ENCODE measurements around the gene ACACB.
A peak's percentile ranks its signal among the peaks of the same experiment; 100 is the strongest.

The ACACB gene

GRCh38 chr12:109178532-109178931, 62.1 kb downstream of the ACACB start:
- DNase-seq = peak; percentile 16 to 35

GRCh38 chr12:109179927-109180326, 63.5 kb downstream of the ACACB start:
- no peak for DNase-seq

GRCh38 chr12:109182041-109182839, 65.9 kb downstream of the ACACB start:
- no peak for DNase-seq

GRCh38 chr12:109185441-109185840, 69.1 kb downstream of the ACACB start:
- no peak for DNase-seq

GRCh38 chr12:109186993-109187653, 70.7 kb downstream of the ACACB start:
- no peak for DNase-seq

- DNase-seq = no peak
Observed at GRCh38 chr12:109188108-109188712, 71.8 kb downstream of the ACACB start.

- DNase-seq = no peak
Observed at GRCh38 chr12:109189291-109189690, 72.9 kb downstream of the ACACB start.

GRCh38 chr12:109191621-109192250, 75.3 kb downstream of the ACACB start:
- no peak for DNase-seq

DNA sequence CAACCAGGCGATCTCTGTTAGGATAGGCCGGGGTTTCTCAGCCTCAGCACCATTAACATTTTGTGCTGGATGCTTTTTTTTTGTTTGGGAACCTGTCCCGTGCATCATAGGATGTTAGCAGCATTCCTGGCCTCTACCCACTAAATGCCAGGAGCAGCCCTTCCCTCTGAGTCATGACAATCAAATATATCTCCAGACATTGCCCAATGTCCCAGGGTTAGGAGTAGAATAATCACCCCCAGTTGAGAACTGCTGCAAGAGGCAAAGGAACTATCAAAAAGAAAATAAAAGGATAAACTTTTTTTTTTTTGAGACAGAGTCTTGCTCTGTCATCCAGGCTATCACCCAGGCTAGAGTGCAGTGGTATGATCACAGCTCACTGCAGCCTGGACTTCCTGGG, 76.0 kb downstream of the ACACB start:
- DNase-seq = no peak

DNA sequence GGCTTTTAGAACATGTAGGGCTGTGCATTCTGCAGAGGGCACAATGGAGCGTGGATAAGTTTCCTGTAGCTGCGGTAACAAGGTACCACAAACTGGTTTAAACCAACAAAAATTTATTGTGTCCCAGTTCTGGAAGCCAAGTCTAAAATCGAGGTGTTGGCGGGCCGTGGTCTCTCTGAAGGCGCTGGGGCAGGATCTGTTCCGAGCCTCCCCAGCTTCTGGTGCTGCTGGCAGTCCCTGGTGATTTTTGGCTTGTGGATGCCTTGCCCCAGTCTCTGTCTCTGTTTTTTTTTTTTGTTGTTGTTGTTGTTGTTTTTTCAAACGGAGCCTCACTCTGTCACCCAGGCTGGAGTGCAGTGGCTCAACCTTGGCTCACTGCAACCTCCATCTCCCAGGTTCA, 77.5 kb downstream of the ACACB start:
- no peak for DNase-seq

GRCh38 chr12:109196332-109196731, 79.9 kb downstream of the ACACB start:
- DNase-seq = no peak

DNA sequence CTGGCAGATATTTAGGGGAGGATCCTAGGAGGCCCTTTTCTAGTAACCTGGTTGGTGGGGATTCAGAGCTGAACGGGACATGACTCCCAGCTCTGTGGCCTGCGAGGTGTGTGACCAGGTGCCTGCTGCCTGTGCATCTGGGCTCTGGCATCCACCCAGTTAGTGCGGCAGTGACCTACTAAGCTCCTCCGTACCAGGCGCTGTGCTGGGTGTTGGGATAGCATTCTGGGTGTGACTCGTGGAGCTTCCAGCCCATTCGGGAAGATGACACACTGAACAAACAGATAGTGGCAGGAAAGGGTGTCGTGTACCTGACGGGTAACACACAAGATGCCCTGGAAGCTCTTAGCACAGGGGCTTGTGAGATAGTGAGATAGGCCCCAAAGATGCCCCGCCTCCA, 80.9 kb downstream of the ACACB start:
- no peak for DNase-seq

- no peak for DNase-seq
Observed at GRCh38 chr12:109199324-109199723, 82.9 kb downstream of the ACACB start.

- DNase-seq = no peak
Observed at GRCh38 chr12:109200825-109201495, 84.6 kb downstream of the ACACB start.

- no peak for DNase-seq
Observed at GRCh38 chr12:109201496-109201885, 85.1 kb downstream of the ACACB start.

DNA sequence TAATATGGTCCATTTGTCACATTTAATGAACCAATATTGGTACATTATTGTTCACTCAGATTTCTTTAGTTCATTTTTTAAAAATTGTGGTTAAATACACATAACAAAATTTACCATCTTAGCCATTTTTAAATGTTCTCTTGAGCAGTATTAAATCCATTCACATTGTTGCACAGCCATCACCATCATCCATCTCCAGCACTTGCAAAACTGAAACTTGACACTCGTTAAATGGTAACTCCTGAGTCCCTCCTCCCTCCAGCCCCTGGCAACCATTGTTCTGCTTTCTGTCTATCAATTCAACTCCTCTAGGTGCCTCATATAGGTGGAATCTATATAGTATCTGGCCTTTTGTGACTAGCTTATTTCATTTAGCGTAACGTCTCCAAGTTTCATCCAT, 86.4 kb downstream of the ACACB start:
- DNase-seq = no peak

DNA sequence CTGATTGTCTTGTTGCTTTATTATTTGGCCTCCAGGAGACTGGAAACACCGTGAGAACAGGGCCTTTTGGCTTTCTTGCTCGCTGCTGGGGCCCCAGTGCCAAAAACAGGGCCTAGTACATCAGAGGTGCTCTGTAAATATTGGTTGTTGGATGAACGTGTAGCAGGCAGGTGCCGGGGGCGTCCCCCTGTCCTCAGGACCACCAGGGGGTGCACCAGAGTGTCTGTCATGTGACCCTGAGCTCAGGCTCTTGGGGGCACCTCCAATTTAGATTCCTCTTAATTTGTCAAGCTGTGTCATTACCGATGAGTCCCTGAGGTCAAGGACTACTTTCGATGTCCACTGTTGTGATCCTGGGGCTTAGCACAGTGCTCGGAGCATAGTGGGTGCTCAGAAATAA, 87.1 kb downstream of the ACACB start:
- no peak for DNase-seq

DNA sequence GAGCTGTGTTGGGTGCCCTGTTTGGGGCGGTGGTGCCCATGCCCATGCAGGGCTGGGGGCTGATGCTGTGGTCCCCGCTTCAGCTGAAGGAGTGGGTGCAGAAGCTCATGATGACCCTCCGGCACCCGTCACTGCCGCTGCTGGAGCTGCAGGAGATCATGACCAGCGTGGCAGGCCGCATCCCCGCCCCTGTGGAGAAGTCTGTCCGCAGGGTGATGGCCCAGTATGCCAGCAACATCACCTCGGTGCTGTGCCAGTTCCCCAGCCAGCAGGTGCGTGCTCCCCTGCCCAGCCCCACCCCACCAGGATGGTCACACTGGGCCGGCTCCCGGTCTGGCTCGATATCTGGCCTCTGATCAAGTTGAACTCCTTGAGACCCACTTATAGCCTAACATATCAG, 92.7 kb downstream of the ACACB start:
- no peak for DNase-seq

DNA sequence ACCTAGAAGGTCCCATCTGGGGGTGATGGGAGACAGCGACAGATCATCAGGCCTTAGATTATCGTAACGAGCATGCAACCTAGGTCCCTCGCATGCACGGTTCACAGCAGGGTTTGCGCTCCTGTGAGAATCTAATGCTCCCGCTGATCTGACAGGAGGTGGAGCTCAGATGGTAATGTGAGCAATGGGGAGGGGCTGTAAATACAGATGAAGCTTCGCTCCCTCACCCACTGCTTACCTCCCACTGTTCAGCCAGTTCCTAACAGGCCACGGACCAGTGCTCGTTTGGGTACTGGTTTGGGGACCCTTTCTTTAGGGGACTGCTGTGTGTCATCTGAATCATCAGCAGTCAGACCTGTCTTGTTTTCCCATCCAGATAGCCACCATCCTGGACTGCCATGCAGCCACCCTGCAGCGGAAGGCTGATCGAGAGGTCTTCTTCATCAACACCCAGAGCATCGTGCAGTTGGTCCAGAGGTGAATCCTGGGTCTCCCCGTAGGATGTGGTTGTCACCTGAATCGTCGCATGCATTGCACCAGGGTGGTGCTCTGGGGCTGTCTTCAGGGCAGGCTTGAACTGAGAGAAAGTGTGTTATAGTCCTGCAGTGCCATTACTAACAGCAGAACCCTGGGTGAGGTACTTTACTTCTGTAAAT, 96.2 kb downstream of the ACACB start:
- DNase-seq = no peak

- DNase-seq = no peak
Observed at GRCh38 chr12:109214131-109214530, 97.7 kb downstream of the ACACB start.

- no peak for DNase-seq
Observed at GRCh38 chr12:109218996-109219395, 102.6 kb downstream of the ACACB start.

DNA sequence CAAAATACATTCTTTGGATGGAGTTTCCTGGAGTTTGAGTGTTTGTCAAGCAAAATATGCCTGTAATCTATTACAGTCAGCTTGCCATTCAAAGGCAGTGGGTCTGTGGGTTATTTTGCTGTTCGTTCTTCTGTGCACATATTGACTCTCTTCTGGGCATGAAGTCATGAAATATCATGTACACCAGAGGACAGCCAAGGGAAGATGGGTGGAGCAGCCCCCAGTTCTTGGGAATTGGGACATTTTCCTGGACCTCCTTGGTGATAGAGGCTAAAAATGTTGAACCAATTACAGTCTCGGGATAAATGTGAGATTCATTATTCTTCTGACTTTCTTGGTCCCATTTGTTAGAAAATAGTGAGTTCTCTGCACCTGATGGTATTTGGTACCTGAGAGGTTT, 103.6 kb downstream of the ACACB start:
- no peak for DNase-seq

Data from inflammatory macrophage (primary cell).